Amygdala (tissue), 56 donors: Measurements from ENCODE around the gene HRH4.

ENCODE experiments used
- DNase-seq, 56 donors: peaks; one replicate each; lab custom pipeline; 2025; lab: John Stamatoyannopoulos, UW

HRH4 gene

DNA sequence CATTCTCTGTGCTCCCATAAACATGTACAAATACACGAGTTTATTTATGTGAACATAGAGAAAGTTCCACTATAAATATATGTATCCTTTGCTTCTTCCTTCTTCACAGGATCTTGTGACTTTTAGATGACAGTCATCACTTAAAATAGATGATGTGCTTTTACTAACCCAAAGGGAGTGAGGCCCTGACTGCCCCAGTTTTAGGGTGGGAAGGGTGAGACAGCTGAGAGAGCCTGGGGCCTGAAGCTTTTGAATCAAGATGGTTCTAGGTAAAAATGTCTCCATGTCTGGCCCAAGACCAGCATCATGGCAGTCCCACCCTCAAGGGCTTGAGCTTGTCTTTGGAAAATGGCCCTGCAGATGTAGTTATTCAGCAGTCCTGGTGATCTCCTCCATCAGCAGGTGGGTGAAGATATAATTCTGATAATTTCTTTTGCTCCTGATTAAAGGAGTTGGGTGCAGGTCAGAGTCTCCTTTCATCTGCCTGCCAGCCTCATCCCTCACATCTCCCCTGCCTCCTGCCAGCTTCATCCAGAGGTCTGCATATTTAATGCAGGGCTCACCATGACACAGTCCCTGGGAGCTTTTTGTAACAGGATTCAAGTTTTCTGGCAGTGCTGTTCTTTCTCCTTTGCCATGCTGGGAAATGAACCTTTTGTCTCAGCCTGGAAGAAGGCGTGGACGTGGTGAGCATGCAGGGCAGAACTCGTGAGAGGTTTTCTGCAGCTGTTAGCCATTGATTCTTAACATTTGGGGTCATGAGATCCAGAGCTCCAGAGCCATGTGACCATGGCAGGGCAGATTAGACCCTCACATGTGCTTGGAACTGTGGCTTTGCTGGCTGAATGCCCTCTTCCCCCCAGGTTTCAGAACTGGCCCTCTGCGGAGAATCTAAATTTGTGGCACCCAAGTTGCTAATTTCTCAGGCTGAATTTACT is 2.7 kb downstream of the HRH4 start:
- peak in 4 of 56 donors; percentile 2 to 15 (median 9) for DNase-seq

GRCh38 chr18:24465486-24465885 is 5.0 kb downstream of the HRH4 start:
- DNase-seq: no peak

DNA sequence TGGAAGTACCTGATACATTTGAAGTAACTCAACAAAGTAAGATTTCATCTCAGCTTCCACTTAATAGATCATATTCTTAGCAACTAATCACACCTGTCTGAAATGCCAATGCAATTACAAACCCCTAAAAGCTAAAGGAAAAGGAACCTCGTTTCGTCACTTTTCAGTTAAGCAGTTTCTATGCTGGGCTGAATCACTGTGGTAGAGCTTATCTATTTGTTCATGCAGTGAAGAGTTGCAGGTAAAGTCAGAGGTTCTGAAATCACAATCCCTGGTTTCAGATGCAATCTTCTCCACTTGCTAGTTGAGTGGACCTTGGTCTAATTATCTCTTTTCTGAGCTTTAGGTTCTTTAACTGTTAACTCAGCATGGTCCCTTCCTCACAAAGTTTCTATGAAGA is 6.3 kb downstream of the HRH4 start:
- DNase-seq: no peak

- DNase-seq: no peak
Observed at GRCh38 chr18:24470022-24470618, 9.7 kb downstream of the HRH4 start.

DNA sequence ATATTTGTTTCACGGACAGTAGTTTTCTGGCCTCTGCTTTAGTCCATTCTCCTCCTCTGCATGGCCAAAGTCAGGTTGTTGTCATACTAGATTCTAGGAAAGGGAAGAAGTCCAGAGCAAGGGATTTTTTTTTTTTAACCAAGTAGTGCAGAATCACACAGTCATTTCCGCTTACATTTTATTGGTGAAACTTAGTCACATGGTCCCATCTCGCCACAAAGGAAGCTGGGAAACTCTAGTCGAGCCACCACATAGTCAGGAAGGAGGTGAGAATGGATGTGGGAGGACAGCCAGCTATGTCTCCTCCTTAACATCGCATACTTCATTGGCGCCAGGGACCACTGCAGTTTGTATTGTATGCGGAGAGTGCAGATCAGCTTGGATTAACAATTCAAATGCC is 10.4 kb downstream of the HRH4 start:
- DNase-seq: no peak

- no peak for DNase-seq
Observed at GRCh38 chr18:24472591-24472990, 12.2 kb downstream of the HRH4 start.

DNA sequence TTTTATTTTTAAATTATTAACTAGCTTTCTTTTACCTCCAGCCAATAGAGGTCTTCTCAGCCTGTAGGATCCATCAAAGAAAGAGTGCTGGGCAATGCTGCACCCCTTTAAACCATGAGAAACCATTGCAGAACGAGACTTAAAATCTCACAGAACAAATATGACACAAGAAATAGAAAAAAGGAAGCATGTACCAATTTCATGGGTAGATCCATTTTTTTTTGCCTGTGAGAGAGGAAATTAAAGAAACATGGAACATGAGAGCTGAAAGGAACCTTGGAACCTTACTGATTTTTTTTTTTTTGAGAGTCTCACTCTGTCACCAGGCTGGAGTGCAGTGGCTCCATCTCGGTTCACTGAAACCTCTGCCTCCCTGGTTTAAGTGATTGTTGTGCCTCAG is 14.0 kb downstream of the HRH4 start:
- DNase-seq: no peak

- DNase-seq: no peak
Observed at GRCh38 chr18:24475926-24476589, 15.6 kb downstream of the HRH4 start.

- DNase-seq: no peak
Observed at GRCh38 chr18:24479371-24479770, 18.9 kb downstream of the HRH4 start.

DNA sequence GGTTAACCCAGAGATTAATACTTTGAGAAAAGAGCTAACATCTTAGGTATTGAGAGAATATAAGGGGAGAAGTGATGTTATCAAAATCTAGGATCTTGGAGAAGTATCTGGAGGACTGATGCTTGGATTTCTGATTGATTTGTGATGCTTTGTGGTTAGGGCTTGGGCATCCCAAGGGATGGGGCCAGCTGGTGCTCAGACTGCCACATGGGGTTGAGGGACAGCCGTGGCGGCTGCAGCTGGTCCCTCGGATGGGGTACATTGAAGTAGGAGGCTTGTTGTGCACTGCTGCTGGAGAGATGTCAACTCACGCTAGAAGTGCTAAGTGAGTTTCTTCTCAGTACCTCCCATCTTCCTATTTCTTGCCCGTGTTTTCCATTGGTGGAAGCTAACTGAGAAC is 22.4 kb downstream of the HRH4 start:
- no peak for DNase-seq

GRCh38 chr18:24485681-24486080 is 25.2 kb downstream of the HRH4 start:
- no peak for DNase-seq

GRCh38 chr18:24486684-24487083 is 26.2 kb downstream of the HRH4 start:
- no peak for DNase-seq

DNA sequence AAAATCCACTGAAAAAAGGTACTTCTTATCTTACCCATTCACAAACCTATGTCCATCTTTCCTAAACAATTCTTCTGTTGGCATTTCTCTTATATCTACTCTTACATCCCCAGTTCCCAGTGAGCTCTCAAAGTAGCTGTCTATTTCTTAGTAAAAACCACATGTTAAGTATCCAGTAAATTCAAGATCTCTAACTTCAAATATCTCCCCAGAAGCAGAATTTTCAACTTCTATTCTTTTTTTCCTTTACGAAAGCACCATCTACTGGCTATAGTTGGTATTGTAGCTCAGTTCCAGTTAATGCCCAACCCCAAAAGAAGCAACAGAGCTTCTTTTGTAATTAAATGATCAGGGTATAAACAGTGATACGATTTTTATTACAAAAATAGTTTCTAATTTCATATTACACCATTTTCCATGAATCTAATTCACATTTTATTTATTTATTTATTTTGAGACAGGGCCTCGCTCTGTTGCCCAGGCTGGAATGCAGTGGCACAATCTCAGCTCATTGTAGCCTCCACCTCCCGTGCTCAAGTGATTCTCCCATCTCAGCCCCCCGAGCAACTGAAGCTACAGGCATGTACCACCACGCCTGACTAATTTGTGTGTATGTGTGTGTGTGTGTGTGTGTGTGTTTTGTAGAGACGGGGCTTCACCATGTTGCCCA is 28.5 kb downstream of the HRH4 start:
- DNase-seq: peak in 1 of 56 donors; percentile 58

DNA sequence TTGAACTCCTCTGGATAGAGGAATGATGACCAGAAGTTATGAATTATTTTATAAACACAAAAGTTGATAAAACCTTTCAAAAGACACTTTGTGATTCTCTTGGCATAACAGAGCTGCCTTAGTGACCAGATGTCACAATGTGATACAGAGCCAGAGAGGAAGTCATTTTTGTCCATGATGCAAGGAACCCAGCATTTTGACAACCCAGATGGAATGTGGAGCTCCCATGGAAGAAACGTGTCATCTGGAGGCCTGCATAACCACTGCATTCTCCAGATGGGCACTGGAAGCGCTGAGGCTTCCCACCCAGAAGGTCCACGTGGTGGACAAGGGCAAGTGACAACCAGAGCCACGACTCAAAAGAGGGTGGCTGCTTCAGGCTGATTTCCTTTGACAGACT is 30.1 kb downstream of the HRH4 start:
- DNase-seq: no peak

GRCh38 chr18:24491927-24492834 is 31.7 kb downstream of the HRH4 start:
- DNase-seq: no peak

GRCh38 chr18:24494586-24494985 is 34.1 kb downstream of the HRH4 start:
- DNase-seq: no peak

- no peak for DNase-seq
Observed at GRCh38 chr18:24497031-24497754, 36.8 kb downstream of the HRH4 start.

- DNase-seq: no peak
Observed at GRCh38 chr18:24499814-24500213, 39.4 kb downstream of the HRH4 start.

DNA sequence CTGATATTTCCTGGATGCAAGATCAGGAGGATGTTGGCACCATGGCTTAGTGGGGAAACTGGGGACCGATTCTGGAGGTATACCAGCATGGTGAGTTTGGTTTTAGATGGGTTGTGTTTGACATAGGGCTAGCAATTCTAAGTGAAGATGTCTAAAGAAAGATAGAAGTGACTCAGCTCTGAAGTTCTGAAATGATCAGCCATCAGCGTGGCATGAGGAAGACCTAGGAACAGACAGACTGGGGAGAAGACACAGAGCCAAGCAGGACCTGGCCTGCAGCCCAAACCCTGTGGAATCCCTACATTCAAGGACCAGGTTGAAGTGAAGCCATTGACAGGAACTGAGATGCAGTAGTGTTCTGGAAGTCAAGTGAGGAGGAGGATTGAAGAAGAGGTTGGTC is 39.8 kb downstream of the HRH4 start:
- no peak for DNase-seq
